K562 (cell line): Measurements from ENCODE around the gene CD9. TPM values are rescaled to one million over a fixed set of nuclear protein-coding genes. Genes with fewer than 3 reads are reported as not detected.

Experiments
- ATAC-seq: fragments of 200-7000 bp; cut with Tn5 transposase; 3 replicates; pipeline ENCODE4 v1.9.1; 2020; ENCODE audit warnings: moderate library complexity
- BruUV-seq: library from RNA; stranded (reverse); fragments of 400-500 nt; replicated peaks from 2 replicates; lab custom pipeline; 2021; lab: Mats Ljungman, UMichigan
- CTCF ChIA-PET: fragments of 300-600 bp; formaldehyde crosslinking; extraction: SDS; loops from one replicate; lab custom pipeline; 2021; ENCODE audit warnings: low intra/inter-chr PET ratio; lab: Yijun Ruan, JAX
- POLR2A ChIA-PET: fragments of 300-600, 350-650 bp; sonication (Branson Sonifier 250); formaldehyde crosslinking; extraction: SDS; loops from one replicate; lab custom pipeline; 2021; ENCODE audit warnings: antibody characterized with exemption, inconsistent platforms; lab: Yijun Ruan, JAX
- DNase-seq, 4 experiments: peaks; one replicate each; pipeline versions ENCODE4 v3.0.0 to v3.0.0-alpha.2; 2011 to 2018; ENCODE audit warnings: low spot score in 3 of 4, mixed read lengths in 3 of 4; ENCODE audit errors: extremely low read depth in 1 of 4
- FAIRE-seq: peaks from 2 replicates; lab custom pipeline; 2011; peaks lifted over from hg19 to GRCh38; lab: Jason Lieb, UNC
- H2AFZ ChIP-seq: 2 replicates; pipeline ENCODE4 v1.6.0; 2011; ENCODE audit warnings: low read depth, low read length, control low read depth, inconsistent platforms
- H3K27ac ChIP-seq: fragments of 200-600 bp; 3 replicates; pipeline ENCODE4 v1.8.0; 2011; ENCODE audit warnings: low read depth, mild to moderate bottlenecking, control low read depth, inconsistent platforms, low read length, moderate library complexity, mixed read lengths; ENCODE audit errors: extremely low read depth
- H3K27me3 ChIP-seq, 2 experiments: fragments of 300-600 bp in 1 of 2; 2 replicates in 1 of 2; 3 replicates in 1 of 2; pipeline versions ENCODE4 v1.6.0 to v1.8.0; 2011; ENCODE audit warnings: inconsistent platforms in 2 of 2, low read length in 2 of 2, mild to moderate bottlenecking in 1 of 2, mixed read lengths in 1 of 2, moderate library complexity in 1 of 2; ENCODE audit not compliant: control insufficient read depth in 2 of 2, insufficient read depth in 2 of 2
- H3K36me3 ChIP-seq: fragments of 300-600 bp; 3 replicates; pipeline ENCODE4 v1.8.0; 2011; ENCODE audit warnings: mild to moderate bottlenecking, low read length, inconsistent platforms; ENCODE audit not compliant: control insufficient read depth, insufficient read depth
- H3K4me1 ChIP-seq, 2 experiments: fragments of 200-600 bp in 1 of 2; replicated peaks in 1 of 2; 2 replicates in 1 of 2; 3 replicates in 1 of 2; pipeline versions ENCODE4 v1.5.1 to v1.8.0; 2011; ENCODE audit warnings: inconsistent platforms in 2 of 2, low read length in 2 of 2, mild to moderate bottlenecking in 1 of 2, mixed read lengths in 1 of 2, moderate library complexity in 1 of 2; ENCODE audit not compliant: control insufficient read depth in 2 of 2, insufficient read depth in 2 of 2
- H3K4me2 ChIP-seq: 2 replicates; pipeline ENCODE4 v1.6.1; 2011; ENCODE audit warnings: low read length, control low read depth, inconsistent platforms, mixed read lengths; ENCODE audit not compliant: insufficient read depth
- H3K4me3 ChIP-seq: fragments of 200-600 bp; sonication (generic), shearing (Covaris generic); 2 replicates; pipeline ENCODE4 v1.5.1; 2016; ENCODE audit warnings: control low read depth, inconsistent platforms
- H3K79me2 ChIP-seq: fragments of 200-600 bp; 3 replicates; pipeline ENCODE4 v1.8.0; 2011; ENCODE audit warnings: low read length, inconsistent platforms; ENCODE audit not compliant: control insufficient read depth, insufficient read depth
- H3K9ac ChIP-seq, 2 experiments: 2 replicates each; pipeline versions ENCODE4 v1.6.0 to v1.6.1; 2011; ENCODE audit warnings: low read depth in 2 of 2, low read length in 2 of 2, control low read depth in 1 of 2, inconsistent platforms in 1 of 2, mild to moderate bottlenecking in 1 of 2, mixed read lengths in 1 of 2; ENCODE audit not compliant: insufficient read depth in 1 of 2
- H3K9me1 ChIP-seq: one replicate; pipeline ENCODE4 v1.6.0; 2011; ENCODE audit warnings: inconsistent platforms, mild to moderate bottlenecking, low read length, moderate library complexity; ENCODE audit not compliant: control insufficient read depth, insufficient read depth
- H3K9me3 ChIP-seq: replicated peaks from 2 replicates; pipeline ENCODE4 v1.5.1; 2011; ENCODE audit warnings: low read depth, low read length, inconsistent platforms; ENCODE audit not compliant: control insufficient read depth, insufficient read depth
- H4K20me1 ChIP-seq: replicated peaks from 2 replicates; pipeline ENCODE4 v1.6.1; 2011; ENCODE audit warnings: low read length, inconsistent platforms, mixed read lengths; ENCODE audit not compliant: control insufficient read depth, insufficient read depth
- DACH1 ChIP-seq: fragments of 450-650 bp; IDR thresholded peaks from 2 replicates; pipeline ENCODE4 v1.6.1; 2018; ENCODE audit not compliant: partially characterized antibody
- HDAC6 ChIP-seq: IDR thresholded peaks from 2 replicates; pipeline ENCODE4 v1.6.1; 2012; ENCODE audit warnings: low read depth, mild to moderate bottlenecking, control low read depth, inconsistent platforms, low read length, moderate library complexity
- MECOM ChIP-seq: fragments of 250-450 bp; sonication (Bioruptor Pico); IDR thresholded peaks from 2 replicates; pipeline ENCODE4 v1.8.0; 2022; ENCODE audit warnings: inconsistent platforms
- PHTF2 ChIP-seq: fragments of 250-450 bp; sonication (Bioruptor Pico); IDR thresholded peaks from 2 replicates; pipeline ENCODE4 v1.5.0; 2021; ENCODE audit warnings: mild to moderate bottlenecking
- PYGO2 ChIP-seq: fragments of 450-650 bp; IDR thresholded peaks from 2 replicates; pipeline ENCODE4 v1.6.1; 2016; ENCODE audit warnings: mild to moderate bottlenecking, missing genetic modification characterization, moderate library complexity, missing compliant biosample characterization
- SMARCC2 ChIP-seq: fragments of 450-650 bp; IDR thresholded peaks from 2 replicates; pipeline ENCODE4 v1.6.1; 2017; ENCODE audit warnings: antibody characterized with exemption, moderate library complexity, mild to moderate bottlenecking, low read depth
- YY1 ChIP-seq, 3 experiments: IDR thresholded peaks; 2 replicates each; pipeline ENCODE4 v1.6.1; 2011; ENCODE audit warnings: low read length in 2 of 3, mild to moderate bottlenecking in 2 of 3, moderate library complexity in 2 of 3, borderline replicate concordance in 1 of 3, control low read depth in 1 of 3, low read depth in 1 of 3; ENCODE audit not compliant: insufficient read depth in 3 of 3, insufficient replicate concordance in 2 of 3, control insufficient read depth in 1 of 3, insufficient read length in 1 of 3; ENCODE audit errors: extremely low read depth in 1 of 3
- ZBTB8A ChIP-seq: fragments of 450-650 bp; IDR thresholded peaks from 2 replicates; pipeline ENCODE4 v1.6.1; 2018; ENCODE audit warnings: mild to moderate bottlenecking, moderate library complexity; ENCODE audit not compliant: partially characterized antibody
- ZNF785 ChIP-seq: fragments of 250-450 bp; sonication (Bioruptor Pico); IDR thresholded peaks from 2 replicates; pipeline ENCODE4 v1.4.0; 2020; ENCODE audit warnings: mild to moderate bottlenecking
- WGBS: fragments of 100-300 bp; shearing (Covaris generic); methylation state at CpG from one replicate; pipeline ENCODE4 v1.1.6; 2016; ENCODE audit warnings: low coverage, mixed read lengths; ENCODE audit not compliant: insufficient coverage; ENCODE audit errors: missing lambda C conversion rate; 5-methylcytosine and 5-hydroxymethylcytosine counted together
- in situ Hi-C: fragments of 300-500 bp; cut with MboI; formaldehyde crosslinking; loops from 4 replicates; pipeline ENCODE4 v1.15.0; 2018; ENCODE audit warnings: inconsistent platforms, mixed read lengths
- intact Hi-C: fragments of 100-400 bp; cut with micrococcal nuclease; formaldehyde crosslinking; loops from 2 replicates; pipeline ENCODE4 v1.14.2; 2022
- polyA plus RNA-seq, 8 experiments: library from polyadenylated mRNA; depleted of rRNA in 4 of 8; stranded (reverse) in 5 of 8; unstranded in 3 of 8; fragments of >200 nt; fragmentation: Nextera tagmentation in 2 of 8; fragmentation: Illumina TruSeq in 1 of 8; extraction: Ambion mirVana in 2 of 8; extraction: Trizol in 1 of 8; gene quantifications; 2 replicates each; pipeline versions ENCODE4 v1.2.1 to v1.2.3, GENCODE V29; 2011 to 2014; ENCODE audit warnings: inconsistent platforms in 1 of 8, missing spikeins in 1 of 8
- total RNA-seq, 7 experiments: library from RNA; depleted of rRNA in 6 of 7; stranded (reverse); fragments of >200 nt in 6 of 7; fragmentation: Illumina TruSeq in 2 of 7; extraction: Trizol in 2 of 7; gene quantifications; 2 replicates each; pipeline versions ENCODE4 v1.2.1 to v1.2.3, GENCODE V29; 2011 to 2021; ENCODE audit warnings: low replicate concordance in 1 of 7
- TF ChIP-seq, protein P1 (sequence below), 2 experiments: IDR thresholded peaks in 1 of 2; conservative IDR thresholded peaks in 1 of 2; 2 replicates each; pipeline ENCODE4 v1.6.1; 2016; ENCODE audit warnings: low read depth in 2 of 2, mild to moderate bottlenecking in 1 of 2, missing compliant biosample characterization in 1 of 2, missing genetic modification characterization in 1 of 2, moderate library complexity in 1 of 2
- TF ChIP-seq, protein P2 (sequence below): fragments of 250-450 bp; sonication (Bioruptor Pico); IDR thresholded peaks from 2 replicates; pipeline ENCODE4 v1.4.0; 2020; ENCODE audit warnings: mild to moderate bottlenecking, moderate library complexity

CD9 gene
- total and polyA plus RNA-seq, 9 of the 15 experiments (the other 6 are each of a cell fraction or from before 2014, with no cell fraction given) = 0.43 to 5.6 (median 0.62) TPM

DNA sequence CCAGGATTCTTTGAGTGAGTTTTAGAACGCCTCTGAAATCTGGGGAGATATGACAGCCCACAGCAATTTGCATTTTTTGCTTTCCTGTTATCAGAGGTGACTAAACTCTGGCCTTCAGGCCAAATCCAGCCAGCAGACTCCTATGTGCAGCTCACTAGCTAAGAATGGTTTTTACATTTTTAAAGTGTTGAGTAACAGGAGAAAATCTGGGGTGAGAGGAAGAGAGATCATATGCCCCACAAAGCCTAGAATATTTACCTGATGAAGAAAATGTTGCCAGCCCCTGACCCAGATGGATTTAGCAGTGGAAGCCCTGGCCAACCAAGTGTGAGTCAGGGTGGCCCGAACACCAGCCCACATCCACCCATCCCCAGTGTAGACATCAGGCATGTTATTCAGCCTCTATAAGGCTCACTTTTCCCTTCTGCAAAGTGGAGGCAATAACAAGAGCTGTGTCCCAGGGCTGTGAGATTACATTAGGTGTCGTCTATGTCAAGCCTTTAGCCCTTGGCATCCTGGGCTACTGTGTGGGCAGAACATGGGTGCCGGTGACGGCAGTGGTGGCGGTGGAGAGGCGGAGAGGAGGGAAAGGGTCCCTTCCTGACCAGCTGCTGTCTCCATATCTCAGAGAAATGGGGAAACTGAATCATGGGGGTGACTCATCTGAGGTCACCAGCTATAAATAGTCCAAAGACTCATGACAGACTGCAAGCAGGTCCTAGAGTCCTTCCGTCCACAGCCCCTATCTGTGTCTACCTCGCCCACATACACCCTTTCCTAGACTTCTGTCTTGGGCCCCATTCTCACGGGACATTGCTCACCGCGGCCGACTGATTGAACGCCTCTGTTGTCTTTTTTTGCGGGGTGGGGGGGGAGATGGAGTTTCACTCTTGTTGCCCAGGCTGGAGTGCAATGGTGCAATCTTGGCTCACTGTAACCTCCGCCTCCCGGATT is 32.6 kb upstream of the CD9 start:
- Histone ChIP-seq H3K4me2 (peak overlapping the region; percentile 78), H3K9me3 (no peaks in the 10 kb centered on the region), H3K27me3 (no peaks in the 10 kb centered on the region), H3K9ac (peak overlapping the region; percentile 50 to 69; a peak in 3 of 4 replicates), H2AFZ (peak overlapping the region; percentile 80), H4K20me1 (no peaks in the 10 kb centered on the region), H3K9me1 (no peaks in the 10 kb centered on the region), H3K36me3 (no peaks in the 10 kb centered on the region), H3K79me2 (no peaks in the 10 kb centered on the region), H3K27ac (peak overlapping the region; percentile 94; the same call in 2 of the 3 replicates), H3K4me1 (peaks cover 18 to 23% of the 10 kb centered on the region in 2 experiments), H3K4me3 (no peak overlapping the region)
- ATAC-seq (peak; percentile 96), DNase-seq (peak; percentile 57 to 87 (median 67)), FAIRE-seq (peak; percentile 85)
- ChIA-PET CTCF (no interaction called here), POLR2A (interaction anchor here (1.4 kb wide), 1 partner anchor 25 kb away, joined by 3 read pairs; no protein-coding TSS in a partner anchor)
- 6% methylated on average over 17 of the region's 17 CpGs for WGBS
- intact Hi-C loops = no loop called here
- BruUV-seq = no TSS peak
- in situ Hi-C loops = no loop called here
- TF ChIP-seq ZNF785 (CRISPR knock-in tag) = no peak
- TF ChIP-seq PYGO2 (tag) = no peak
- TF ChIP-seq DACH1 = peak; percentile 27
- TF ChIP-seq ZBTB8A = no peak
- TF ChIP-seq YY1 (IDR thresholded peaks at IDR 0.05; ENCODE audit: borderline replicate concordance in 1 of 3, control insufficient read depth in 1 of 3, extremely low read depth in 1 of 3, insufficient read depth in 3 of 3, insufficient read length in 1 of 3, insufficient replicate concordance in 2 of 3, low read depth in 1 of 3, low read length in 2 of 3) = peak in 1 of 3 experiments; percentile 46
- TF ChIP-seq, protein P1, sequence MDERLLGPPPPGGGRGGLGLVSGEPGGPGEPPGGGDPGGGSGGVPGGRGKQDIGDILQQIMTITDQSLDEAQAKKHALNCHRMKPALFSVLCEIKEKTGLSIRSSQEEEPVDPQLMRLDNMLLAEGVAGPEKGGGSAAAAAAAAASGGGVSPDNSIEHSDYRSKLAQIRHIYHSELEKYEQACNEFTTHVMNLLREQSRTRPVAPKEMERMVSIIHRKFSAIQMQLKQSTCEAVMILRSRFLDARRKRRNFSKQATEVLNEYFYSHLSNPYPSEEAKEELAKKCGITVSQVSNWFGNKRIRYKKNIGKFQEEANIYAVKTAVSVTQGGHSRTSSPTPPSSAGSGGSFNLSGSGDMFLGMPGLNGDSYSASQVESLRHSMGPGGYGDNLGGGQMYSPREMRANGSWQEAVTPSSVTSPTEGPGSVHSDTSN (CRISPR knock-in tag; IDR thresholded peaks at IDR 0.05; ENCODE audit: low read depth) = no peak
- TF ChIP-seq, protein P1 (tag; conservative IDR thresholded peaks at IDR 0.05; ENCODE audit: low read depth) = peak; percentile 75
- TF ChIP-seq MECOM = no peak
- TF ChIP-seq PHTF2 (CRISPR knock-in tag) = no peak
- TF ChIP-seq, protein P2, sequence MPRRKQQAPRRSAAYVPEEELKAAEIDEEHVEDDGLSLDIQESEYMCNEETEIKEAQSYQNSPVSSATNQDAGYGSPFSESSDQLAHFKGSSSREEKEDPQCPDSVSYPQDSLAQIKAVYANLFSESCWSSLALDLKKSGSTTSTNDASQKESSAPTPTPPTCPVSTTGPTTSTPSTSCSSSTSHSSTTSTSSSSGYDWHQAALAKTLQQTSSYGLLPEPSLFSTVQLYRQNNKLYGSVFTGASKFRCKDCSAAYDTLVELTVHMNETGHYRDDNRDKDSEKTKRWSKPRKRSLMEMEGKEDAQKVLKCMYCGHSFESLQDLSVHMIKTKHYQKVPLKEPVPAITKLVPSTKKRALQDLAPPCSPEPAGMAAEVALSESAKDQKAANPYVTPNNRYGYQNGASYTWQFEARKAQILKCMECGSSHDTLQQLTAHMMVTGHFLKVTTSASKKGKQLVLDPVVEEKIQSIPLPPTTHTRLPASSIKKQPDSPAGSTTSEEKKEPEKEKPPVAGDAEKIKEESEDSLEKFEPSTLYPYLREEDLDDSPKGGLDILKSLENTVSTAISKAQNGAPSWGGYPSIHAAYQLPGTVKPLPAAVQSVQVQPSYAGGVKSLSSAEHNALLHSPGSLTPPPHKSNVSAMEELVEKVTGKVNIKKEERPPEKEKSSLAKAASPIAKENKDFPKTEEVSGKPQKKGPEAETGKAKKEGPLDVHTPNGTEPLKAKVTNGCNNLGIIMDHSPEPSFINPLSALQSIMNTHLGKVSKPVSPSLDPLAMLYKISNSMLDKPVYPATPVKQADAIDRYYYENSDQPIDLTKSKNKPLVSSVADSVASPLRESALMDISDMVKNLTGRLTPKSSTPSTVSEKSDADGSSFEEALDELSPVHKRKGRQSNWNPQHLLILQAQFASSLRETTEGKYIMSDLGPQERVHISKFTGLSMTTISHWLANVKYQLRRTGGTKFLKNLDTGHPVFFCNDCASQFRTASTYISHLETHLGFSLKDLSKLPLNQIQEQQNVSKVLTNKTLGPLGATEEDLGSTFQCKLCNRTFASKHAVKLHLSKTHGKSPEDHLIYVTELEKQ (CRISPR knock-in tag) = no peak
- TF ChIP-seq HDAC6 = no peak
- TF ChIP-seq SMARCC2 = peak; percentile 75
